Neural progenitor cell (in vitro differentiated cells): ENCODE data around the gene ZDHHC6. TPM values are rescaled to one million over a fixed set of nuclear protein-coding genes. Genes with fewer than 3 reads are reported as not detected.

Experiments
- DNase-seq: peaks from one replicate; pipeline ENCODE4 v3.0.0-alpha.2; 2016; ENCODE audit warnings: low spot score
- H2AFZ ChIP-seq: fragments of 200-600 bp; sonication (generic); replicated peaks from 2 replicates; pipeline ENCODE4 v1.6.1; 2016; ENCODE audit warnings: antibody characterized with exemption
- H3F3A ChIP-seq: fragments of 200-600 bp; sonication (generic); 2 replicates; pipeline ENCODE4 v1.6.1; 2016; ENCODE audit warnings: antibody characterized with exemption, low read depth
- H3K27ac ChIP-seq: fragments of 200-600 bp; sonication (generic); 2 replicates; pipeline ENCODE4 v1.5.1; 2016; ENCODE audit warnings: mild to moderate bottlenecking
- H3K27me3 ChIP-seq: fragments of 200-600 bp; sonication (generic); 2 replicates; pipeline ENCODE4 v1.6.1; 2016; ENCODE audit warnings: mild to moderate bottlenecking, moderate library complexity
- H3K36me3 ChIP-seq: fragments of 200-600 bp; sonication (generic); 2 replicates; pipeline ENCODE4 v1.5.1; 2016
- H3K4me1 ChIP-seq: fragments of 200-600 bp; sonication (generic); 2 replicates; pipeline ENCODE4 v1.6.1; 2016; ENCODE audit warnings: mixed run types
- H3K4me2 ChIP-seq: fragments of 200-600 bp; sonication (generic); 2 replicates; pipeline ENCODE4 v1.6.1; 2016
- H3K4me3 ChIP-seq: fragments of 200-600 bp; sonication (generic); 2 replicates; pipeline ENCODE4 v1.5.1; 2016
- H3K79me2 ChIP-seq: fragments of 200-600 bp; sonication (generic); 2 replicates; pipeline ENCODE4 v1.6.1; 2016; ENCODE audit warnings: low read depth
- H3K9ac ChIP-seq: fragments of 200-600 bp; sonication (generic); 2 replicates; pipeline ENCODE4 v1.6.1; 2016
- H3K9me3 ChIP-seq: fragments of 200-600 bp; sonication (generic); 2 replicates; pipeline ENCODE4 v1.5.1; 2016; ENCODE audit warnings: low read depth
- H4K20me1 ChIP-seq: fragments of 200-600 bp; sonication (generic); 2 replicates; pipeline ENCODE4 v1.6.1; 2016; ENCODE audit warnings: low read depth
- H3K27ac Mint-ChIP-seq: 3 replicates; pipeline ENCODE4 v1.8.0; 2021; ENCODE audit warnings: mixed read lengths
- H3K27me3 Mint-ChIP-seq: 2 replicates; pipeline ENCODE4 v1.8.0; 2022; ENCODE audit warnings: low read depth, mild to moderate bottlenecking, inconsistent platforms, moderate library complexity, mixed read lengths; ENCODE audit not compliant: insufficient read depth
- H3K36me3 Mint-ChIP-seq: 3 replicates; pipeline ENCODE4 v1.8.0; 2021; ENCODE audit warnings: mixed read lengths
- H3K4me1 Mint-ChIP-seq: 3 replicates; pipeline ENCODE4 v1.8.0; 2021; ENCODE audit warnings: mixed read lengths
- H3K4me3 Mint-ChIP-seq: 3 replicates; pipeline ENCODE4 v1.8.0; 2021; ENCODE audit warnings: mild to moderate bottlenecking, moderate library complexity, mixed read lengths
- H3K9me3 Mint-ChIP-seq: 3 replicates; pipeline ENCODE4 v1.8.0; 2020; ENCODE audit warnings: mixed read lengths
- EZH2 ChIP-seq: fragments of 200-600 bp; sonication (generic); IDR thresholded peaks from 2 replicates; pipeline ENCODE4 v1.6.1; 2017; ENCODE audit warnings: antibody characterized with exemption, mild to moderate bottlenecking, moderate library complexity
- EZH2phosphoT487 ChIP-seq: fragments of 200-600 bp; sonication (generic); IDR thresholded peaks from 2 replicates; pipeline ENCODE4 v1.6.1; 2017; ENCODE audit warnings: antibody characterized with exemption
- total RNA-seq: library from RNA; depleted of rRNA; stranded (reverse); fragments of >200 nt; gene quantifications from 2 replicates; pipeline ENCODE4 v1.2.3, GENCODE V29; 2015; ENCODE audit warnings: low replicate concordance
- TF ChIP-seq, protein P1 (sequence below): fragments of 200-600 bp; sonication (generic); IDR thresholded peaks from 2 replicates; pipeline ENCODE4 v1.5.1; 2017; ENCODE audit warnings: antibody characterized with exemption, mild to moderate bottlenecking

Gene ZDHHC6
- total RNA-seq, 1 donor from 2014 or later = 37.7 TPM

DNA sequence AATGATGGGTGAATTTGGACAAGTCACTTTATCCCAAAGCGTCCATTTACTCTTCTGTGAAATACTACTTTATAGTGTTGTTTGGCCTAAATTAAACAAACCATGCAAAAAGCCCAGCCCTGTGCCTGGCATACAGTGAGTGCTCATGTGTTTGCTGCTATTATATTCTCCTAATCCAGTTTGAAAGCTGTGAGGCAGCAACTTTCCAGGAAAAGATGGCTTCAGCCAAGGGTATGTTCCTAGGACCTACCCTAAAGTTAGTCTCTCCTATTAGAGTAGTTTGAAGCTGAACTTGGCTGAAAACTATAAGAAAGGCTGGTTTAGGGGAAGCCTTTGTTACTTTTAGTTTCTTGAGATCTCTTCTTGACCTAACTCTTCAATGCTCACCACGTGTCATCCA, 52.9 kb downstream of the ZDHHC6 start:
- no peaks in the 10 kb centered on the region for H3K36me3 Mint-ChIP-seq
- H3K27ac Mint-ChIP-seq = no peak overlapping the region
- no peaks in the 10 kb centered on the region for H3K4me1 ChIP-seq
- no peak for DNase-seq
- H3K9me3 ChIP-seq = no peaks in the 10 kb centered on the region
- no peak overlapping the region for H3K4me3 Mint-ChIP-seq
- H3K9me3 Mint-ChIP-seq = no peaks in the 10 kb centered on the region
- no peak overlapping the region for H3K4me3 ChIP-seq
- H3K27me3 Mint-ChIP-seq = peaks cover 3% of the 10 kb centered on the region
- no peak overlapping the region for H3K9ac ChIP-seq
- H3K27ac ChIP-seq = no peak overlapping the region
- no peaks in the 10 kb centered on the region for H3K36me3 ChIP-seq
- no peak overlapping the region for H2AFZ ChIP-seq
- H3K79me2 ChIP-seq = no peaks in the 10 kb centered on the region
- peaks cover 12% of the 10 kb centered on the region for H3K4me1 Mint-ChIP-seq
- H3K4me2 ChIP-seq = no peak overlapping the region
- no peaks in the 10 kb centered on the region for H3K27me3 ChIP-seq
- no peaks in the 10 kb centered on the region for H4K20me1 ChIP-seq
- H3F3A ChIP-seq = no peaks in the 10 kb centered on the region
- TF ChIP-seq EZH2 (no peak), EZH2phosphoT487 (no peak)
- TF ChIP-seq, protein P1, sequence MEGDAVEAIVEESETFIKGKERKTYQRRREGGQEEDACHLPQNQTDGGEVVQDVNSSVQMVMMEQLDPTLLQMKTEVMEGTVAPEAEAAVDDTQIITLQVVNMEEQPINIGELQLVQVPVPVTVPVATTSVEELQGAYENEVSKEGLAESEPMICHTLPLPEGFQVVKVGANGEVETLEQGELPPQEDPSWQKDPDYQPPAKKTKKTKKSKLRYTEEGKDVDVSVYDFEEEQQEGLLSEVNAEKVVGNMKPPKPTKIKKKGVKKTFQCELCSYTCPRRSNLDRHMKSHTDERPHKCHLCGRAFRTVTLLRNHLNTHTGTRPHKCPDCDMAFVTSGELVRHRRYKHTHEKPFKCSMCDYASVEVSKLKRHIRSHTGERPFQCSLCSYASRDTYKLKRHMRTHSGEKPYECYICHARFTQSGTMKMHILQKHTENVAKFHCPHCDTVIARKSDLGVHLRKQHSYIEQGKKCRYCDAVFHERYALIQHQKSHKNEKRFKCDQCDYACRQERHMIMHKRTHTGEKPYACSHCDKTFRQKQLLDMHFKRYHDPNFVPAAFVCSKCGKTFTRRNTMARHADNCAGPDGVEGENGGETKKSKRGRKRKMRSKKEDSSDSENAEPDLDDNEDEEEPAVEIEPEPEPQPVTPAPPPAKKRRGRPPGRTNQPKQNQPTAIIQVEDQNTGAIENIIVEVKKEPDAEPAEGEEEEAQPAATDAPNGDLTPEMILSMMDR = no peak

DNA sequence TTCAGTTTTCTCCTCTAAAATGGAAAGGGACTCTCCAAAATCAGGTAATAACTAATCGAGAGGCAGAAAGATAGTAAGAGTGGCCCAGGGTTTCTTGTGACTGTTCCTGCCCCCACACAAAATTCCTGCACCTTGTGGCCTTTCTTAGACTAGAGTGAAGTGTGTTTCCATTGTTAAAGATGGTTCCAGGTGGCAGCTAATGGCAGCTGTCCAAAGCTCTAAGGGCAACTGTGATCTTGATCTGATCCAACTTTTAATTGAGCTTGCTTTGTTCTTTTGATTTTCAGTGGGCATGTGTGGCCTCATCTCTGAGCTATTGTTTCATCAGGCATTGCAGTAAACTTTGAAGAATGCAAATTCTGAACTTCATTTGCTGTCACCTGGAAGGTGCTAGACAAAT, 53.4 kb downstream of the ZDHHC6 start:
- Histone ChIP-seq H3K4me1 (no peaks in the 10 kb centered on the region), H2AFZ (no peak overlapping the region), H3K79me2 (no peaks in the 10 kb centered on the region), H3K4me2 (no peak overlapping the region), H3K4me3 (no peak overlapping the region), H3F3A (no peaks in the 10 kb centered on the region), H3K27me3 (no peaks in the 10 kb centered on the region), H3K36me3 (no peaks in the 10 kb centered on the region), H3K9ac (no peak overlapping the region), H4K20me1 (no peaks in the 10 kb centered on the region), H3K9me3 (no peaks in the 10 kb centered on the region), H3K27ac (no peak overlapping the region)
- Mint-ChIP-seq H3K9me3 (no peaks in the 10 kb centered on the region), H3K36me3 (no peaks in the 10 kb centered on the region), H3K4me1 (peaks cover 14% of the 10 kb centered on the region), H3K27ac (no peak overlapping the region), H3K4me3 (no peak overlapping the region), H3K27me3 (peaks cover 2% of the 10 kb centered on the region)
- TF ChIP-seq EZH2 (no peak), EZH2phosphoT487 (no peak)
- TF ChIP-seq, protein P1 = no peak
- no peak for DNase-seq

DNA sequence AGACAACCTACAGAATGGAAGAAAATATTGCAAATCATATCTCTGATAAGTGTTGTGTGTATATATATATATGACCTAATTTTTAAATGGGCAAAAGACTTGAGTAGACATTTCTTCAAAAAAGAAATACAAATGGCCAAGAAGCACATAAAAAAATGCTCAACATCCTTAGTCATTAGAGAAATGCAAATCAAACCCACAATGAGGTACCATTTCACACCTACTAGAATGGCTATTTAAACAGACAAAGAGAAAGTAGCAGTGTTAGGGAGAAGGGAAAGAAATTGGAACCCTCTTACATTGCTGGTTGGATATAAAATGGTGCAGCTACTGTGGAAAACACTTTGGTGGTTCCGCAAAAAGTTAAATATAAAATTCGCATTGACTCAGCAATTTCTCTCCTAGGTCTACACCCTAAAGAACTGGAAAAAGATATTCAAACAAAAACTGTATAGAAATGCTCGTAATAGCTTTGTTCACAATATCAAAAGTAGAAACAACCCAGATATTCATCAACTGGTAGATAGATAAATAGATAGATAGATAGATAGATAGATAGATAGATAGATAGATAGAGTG, 56.5 kb downstream of the ZDHHC6 start:
- H3K9me3 ChIP-seq = no peaks in the 10 kb centered on the region
- Mint-ChIP-seq H3K36me3 (no peaks in the 10 kb centered on the region), H3K27ac (no peak overlapping the region), H3K27me3 (peaks cover 2% of the 10 kb centered on the region), H3K4me1 (peaks cover 14% of the 10 kb centered on the region), H3K9me3 (no peaks in the 10 kb centered on the region), H3K4me3 (no peak overlapping the region)
- H3K27me3 ChIP-seq = no peaks in the 10 kb centered on the region
- no peaks in the 10 kb centered on the region for H4K20me1 ChIP-seq
- no peaks in the 10 kb centered on the region for H3K79me2 ChIP-seq
- no peak overlapping the region for H3K9ac ChIP-seq
- no peaks in the 10 kb centered on the region for H3F3A ChIP-seq
- H3K36me3 ChIP-seq = no peaks in the 10 kb centered on the region
- TF ChIP-seq, protein P1 = no peak
- TF ChIP-seq EZH2phosphoT487 = no peak
- no peak for TF ChIP-seq EZH2
- H3K4me3 ChIP-seq = no peak overlapping the region
- H3K27ac ChIP-seq = no peak overlapping the region
- no peak for DNase-seq
- H3K4me1 ChIP-seq = no peaks in the 10 kb centered on the region
- no peak overlapping the region for H2AFZ ChIP-seq
- no peak overlapping the region for H3K4me2 ChIP-seq
